Glomerular visceral epithelial cell (primary cell): Measurements from ENCODE around the gene PMVK.
A peak's percentile ranks its signal among the peaks of the same experiment; 100 is the strongest.

Source experiments
- DNase-seq: peaks from one replicate; pipeline ENCODE4 v3.0.0-alpha.2; 2016; ENCODE audit errors: extremely low spot score

PMVK gene

DNA sequence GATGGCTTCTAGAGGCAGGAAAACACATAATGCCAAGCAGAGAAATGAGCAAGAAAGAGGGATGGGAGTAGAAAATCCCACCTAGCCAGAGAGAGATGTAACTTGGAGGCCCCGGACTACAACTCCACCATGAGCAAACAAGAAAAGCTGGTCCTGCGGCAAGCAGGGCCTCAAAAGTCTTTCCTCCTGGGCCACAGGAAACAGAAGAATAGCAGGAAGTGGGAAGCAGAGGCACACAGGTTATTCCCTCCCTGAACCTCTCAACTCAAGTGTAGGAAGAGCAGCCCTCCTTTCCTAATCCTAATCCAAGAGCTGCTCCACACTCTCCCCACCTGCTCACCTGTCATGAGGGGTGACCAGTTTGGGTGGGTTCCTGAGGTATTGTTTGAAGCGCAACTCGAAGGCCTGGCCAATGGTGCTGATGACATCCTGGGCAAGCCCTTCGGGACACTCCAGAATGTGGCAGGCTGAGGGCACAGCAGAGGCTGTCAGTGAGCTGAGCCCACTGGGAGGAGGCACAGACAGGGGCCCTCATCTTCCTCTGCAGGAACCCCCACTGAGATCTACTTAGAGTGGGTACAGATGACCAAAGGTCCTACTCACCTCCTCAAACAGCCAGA is 30.9 kb upstream of the PMVK start:
- DNase-seq: no peak

DNA sequence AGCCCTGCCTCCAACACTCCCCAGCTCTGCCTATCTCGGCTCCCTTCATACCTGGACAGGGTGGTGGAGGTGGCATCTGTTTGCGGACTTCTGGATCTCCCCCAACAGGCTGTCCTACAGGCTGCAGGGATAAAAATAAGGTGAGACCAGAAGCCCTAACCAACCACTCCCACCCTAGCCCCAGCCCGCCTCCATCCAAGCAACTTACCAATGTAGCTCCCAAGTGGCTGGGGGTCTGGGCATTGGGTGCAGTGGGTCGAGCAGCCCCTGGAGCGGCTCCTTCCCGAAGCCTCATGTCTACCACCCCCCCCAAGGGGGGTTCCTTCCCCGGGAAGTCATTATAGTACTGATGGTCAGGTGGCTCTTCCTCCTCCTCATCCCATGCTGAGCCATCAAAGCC is 29.6 kb upstream of the PMVK start:
- DNase-seq: no peak

DNA sequence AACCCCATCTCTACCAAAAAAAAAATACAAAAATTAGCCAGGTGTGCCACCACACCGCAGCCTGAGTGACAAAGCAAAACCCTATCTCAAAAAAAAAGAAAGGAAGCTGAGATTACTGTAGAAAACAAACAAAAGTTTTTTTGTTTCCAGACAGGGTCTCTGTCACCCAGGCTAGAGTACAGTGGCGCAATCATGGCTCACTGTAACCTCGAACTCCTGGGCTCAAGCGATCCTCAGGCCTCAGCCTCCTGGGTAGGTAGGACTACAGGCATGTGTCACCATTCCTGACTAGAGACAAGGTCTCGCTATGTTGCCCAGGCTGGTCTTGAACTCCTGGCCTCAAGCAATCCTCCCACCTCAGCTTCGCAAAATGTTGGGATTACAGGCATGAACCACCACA is 27.8 kb upstream of the PMVK start:
- no peak for DNase-seq

DNA sequence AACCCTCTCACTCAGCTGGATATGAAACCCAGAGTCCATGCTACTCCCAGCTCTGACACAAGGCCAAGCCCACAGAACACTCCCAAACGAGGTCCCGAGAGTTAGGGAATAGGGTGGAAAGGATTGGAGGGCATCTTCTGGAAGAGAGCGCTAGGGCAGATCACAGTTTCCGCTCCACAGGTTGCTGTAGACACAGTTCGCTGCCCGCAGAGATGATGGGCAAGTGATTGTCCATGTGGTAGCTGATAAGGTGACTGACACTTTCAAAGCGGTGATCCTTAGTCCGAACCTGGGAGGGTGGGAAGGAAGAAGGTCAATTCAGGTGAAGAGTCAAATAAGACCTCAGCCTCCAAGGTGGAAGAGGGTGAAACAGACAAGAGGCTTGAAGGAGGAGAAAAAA is 27.1 kb upstream of the PMVK start:
- no peak for DNase-seq

DNA sequence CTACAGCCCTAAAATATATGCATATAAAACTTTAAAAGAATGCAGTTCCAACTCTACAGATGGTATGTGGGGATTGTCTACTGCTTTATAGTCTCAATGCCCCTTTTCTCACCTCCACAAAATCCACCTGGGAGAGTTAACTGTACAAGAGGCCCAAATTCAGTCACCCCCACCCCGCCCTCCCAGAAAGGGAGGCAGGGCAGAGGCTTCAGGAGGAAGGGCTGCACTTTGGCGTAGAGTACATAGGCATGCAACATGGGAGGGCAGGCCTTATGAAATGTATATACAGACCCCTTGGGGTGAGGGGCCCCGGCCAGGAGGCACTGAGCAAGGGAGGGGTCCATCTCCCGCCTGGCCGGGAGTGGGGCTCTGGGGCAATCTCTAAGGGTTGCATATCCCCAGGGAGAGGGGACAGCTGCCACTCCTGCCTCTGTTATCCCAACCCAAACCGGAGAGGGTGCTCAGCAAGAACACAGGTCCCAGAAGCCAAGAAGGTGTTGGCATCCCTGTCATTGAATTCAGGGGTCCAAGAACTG is 26.3 kb upstream of the PMVK start:
- DNase-seq: no peak

DNA sequence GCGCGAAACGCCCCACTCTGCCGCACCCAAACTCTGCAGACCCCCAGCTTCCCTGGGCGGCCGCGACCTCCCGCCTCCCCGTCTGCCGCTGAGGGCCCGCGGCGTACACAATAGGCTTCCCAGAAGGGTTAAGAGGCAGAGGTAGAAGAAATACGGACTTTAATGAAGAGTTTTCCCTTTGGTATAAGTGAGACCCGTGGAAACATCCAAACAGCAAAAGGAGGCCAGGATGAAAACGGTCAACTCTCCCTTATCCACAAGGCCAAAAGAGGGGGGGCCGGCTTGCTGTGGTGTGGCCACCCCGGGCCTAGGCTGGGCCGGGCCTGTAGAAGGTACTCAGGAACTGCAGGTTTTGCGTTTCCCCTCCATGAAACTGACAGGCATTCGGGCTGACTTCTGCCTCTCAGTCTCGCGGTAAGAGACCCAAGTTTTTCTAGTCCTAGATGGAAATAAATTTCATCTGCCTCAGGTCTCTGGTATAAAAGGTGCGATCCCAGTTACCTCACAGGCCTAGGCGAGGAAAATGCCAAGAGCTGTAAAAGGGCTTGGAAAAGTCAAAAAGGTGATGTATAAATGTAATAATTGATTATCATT is 25.7 kb upstream of the PMVK start:
- DNase-seq: no peak

DNA sequence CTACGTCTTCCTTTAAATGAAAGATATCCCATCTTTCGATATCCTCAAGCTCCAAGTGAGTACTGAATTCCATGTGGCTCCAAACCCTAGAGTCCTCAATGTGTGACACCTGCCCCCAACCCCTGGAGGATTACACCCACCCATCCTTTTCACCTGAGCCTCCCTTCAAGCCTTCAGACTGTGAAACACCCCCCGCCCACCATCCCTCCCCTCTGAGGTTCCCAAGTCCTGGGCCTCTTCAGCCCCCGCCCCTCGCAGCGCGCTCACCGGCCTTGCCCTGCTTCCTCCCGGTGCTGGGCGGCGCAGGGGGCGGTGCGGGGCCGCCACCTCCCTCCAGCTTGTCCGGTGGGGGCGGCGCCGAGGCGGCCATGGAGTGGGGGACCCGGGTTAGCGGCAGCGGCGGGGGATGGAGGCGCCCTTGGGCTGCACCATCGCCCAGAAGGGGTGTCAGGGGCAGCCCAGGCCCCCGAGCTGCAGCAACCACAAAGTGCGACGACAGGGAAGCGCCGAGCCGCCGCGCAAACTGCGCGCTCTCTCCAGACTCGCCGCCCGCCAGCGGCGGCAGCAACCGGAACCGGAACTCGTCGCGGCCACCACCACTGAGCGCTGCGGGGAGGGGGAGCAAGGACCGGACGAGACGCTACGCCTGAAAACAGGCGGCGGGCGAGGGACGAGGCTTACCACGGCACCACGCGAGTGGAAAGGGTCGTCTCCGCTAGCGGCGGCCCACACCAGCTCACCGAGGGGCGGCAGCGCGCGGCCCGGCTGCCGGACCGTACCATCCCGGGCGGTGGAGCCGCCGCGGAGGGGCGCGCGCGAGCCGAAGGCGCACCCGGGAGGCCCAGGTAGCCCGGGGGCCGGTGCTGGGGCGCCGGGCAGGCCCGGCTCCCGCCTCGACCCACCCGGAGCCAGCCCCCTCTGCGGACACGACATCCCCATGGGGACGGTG is 25.0 kb upstream of the PMVK start, which contains the start of gene PYGO2:
TSS of gene PYGO2 (minus strand) at position 576 of the 949 bp plus-strand sequence. CDS start at position 370, 206 bp downstream.
- peak; percentile 80 for DNase-seq

DNA sequence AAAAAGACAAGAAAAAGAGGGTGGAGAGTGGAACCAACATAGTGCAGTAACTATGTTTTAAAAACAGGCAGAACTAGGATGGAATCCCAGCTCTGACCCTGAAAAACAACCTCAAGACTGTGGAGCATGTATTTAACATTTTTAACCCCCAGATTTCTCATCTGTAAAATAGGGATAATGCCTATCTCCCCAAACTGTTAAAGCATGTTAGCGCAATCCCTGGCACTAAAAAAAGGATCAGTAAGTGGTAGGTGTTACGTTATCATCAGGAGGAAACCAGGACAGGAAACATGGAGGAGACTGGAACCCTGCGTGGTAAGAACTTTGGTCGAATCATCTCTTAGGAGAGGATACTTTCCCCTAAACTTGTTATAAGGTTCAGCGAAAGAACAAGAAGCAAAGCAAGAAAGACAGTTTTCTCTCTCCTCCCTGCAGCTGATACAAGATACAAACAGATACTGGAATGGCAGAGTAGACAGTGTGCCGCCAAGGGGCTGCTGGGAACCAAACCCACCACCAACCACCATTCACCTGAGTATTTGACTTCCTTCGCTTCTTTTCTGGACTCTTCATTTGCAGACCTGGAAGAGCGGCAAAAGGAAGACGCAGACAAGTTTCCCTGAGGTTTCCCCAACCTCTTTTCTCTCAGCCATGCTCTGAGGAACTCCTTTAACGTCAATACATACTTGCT is 24.1 kb upstream of the PMVK start:
- no peak for DNase-seq

DNA sequence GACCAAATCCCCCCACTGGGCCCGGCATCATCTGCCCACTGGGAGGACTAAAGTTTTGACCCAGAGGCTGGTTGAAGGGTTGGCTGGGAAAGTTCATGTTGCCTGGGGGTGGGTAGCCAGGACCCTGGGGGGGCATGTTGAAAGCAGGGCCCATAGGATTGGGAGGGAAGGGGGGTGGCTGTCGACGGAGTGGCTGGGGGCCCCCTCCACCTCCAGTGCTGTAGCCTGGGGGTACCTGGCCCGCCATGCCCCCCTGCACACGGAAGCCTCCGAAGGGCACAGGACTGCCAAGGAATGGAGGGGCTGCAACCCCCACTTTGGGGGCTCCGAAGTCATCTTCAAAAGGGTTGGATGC is 22.9 kb upstream of the PMVK start:
- DNase-seq: no peak

DNA sequence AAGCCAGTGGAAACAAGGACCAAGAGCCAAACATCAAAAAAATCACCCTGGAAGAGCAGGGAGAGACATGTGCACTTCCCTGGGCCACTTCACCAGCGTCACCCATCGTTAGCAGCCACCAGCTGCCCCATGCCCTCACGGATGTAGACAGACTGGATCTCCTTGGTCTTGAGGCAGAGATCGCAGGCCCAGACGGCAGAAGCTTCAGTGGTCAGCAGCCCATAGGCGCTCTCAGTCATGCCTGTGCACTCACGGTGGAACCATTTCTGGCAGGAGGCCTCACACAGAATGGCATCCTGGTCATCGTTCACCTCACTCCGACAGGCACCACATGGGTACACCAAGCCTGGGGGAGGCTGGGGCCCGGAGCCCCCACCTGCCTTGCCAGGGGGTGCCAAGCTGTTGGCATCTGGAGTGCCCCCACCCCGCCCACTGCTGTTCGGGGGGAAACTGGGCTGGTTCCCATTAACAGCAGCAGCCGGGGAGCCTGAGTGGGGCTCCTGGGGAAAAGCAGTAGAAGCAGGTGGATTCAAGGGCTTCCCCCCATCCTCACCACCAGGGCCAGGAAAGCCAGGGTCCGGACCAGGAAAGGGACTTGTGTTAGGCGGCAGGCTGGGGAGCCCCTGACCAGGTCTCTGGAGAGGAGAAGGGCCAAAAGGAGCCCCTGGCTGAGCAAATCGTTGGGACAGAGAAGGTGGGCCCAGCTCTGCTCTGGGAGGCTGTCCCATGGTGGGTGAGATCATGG is 22.3 kb upstream of the PMVK start:
- no peak for DNase-seq

DNA sequence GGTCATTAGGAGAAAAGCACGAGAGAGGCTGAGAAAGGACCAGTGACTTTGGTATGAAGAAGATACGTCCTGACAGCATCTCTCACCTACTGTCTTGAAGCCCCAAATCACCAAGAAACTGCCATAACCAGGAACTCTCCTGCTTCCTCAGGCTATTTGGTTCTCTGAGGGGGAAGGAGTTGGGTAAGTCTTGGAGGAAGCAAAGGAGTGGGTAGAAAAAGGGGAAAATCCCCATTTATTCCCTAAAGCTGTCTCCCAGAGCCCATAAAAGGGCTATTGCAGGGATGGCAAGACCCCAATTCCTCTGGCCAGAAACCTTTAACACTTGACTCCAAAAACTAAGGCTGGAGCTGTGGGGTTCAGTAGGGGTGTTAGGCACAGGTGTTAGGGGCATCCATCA is 21.5 kb upstream of the PMVK start:
- no peak for DNase-seq

DNA sequence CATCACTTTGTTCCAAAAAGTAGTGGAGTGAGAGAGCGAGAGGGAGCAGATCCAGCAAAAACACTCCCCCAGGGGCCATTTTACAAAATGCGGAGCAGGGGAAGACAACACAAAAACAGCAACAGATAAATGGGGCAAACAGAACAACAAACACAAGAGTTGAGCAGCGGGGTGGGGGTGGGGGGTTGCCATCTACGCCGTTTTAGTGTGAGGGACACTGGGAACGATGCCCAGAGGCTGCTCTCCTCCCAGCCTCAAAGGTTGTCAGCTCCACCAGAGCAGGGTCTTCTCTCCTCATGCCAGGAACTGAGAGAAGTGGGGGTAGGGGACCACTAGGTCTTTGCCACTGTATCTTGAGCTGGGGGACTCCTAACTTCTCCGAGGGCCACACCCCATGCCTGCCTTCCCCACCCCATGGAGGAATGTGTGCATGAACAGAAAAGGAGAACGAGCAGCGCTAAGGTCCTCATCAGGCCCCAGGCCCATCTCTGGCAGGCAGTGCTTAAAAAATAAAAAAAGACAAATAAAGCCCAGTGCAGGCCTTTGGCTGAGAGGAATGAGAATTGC is 20.7 kb upstream of the PMVK start:
- no peak for DNase-seq

DNA sequence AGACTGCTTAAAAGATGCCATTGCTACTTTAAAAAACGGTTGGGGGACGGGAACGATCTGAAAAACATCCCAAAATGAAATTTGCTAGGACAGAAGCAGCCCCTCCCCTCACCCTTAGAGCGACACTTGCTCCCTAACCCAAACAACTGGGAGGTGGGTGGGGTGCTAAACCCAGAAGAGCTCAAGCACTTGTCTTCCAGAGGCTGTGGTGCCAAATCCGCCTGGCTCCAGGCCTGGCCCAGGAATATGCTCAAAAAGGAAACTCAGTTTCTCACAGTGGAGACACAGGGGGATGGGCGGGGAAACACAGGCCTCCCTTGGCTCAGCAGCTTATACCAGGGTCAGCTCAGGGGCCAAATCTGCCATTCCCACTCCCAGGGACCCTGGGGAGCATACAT is 20.0 kb upstream of the PMVK start:
- DNase-seq: no peak

DNA sequence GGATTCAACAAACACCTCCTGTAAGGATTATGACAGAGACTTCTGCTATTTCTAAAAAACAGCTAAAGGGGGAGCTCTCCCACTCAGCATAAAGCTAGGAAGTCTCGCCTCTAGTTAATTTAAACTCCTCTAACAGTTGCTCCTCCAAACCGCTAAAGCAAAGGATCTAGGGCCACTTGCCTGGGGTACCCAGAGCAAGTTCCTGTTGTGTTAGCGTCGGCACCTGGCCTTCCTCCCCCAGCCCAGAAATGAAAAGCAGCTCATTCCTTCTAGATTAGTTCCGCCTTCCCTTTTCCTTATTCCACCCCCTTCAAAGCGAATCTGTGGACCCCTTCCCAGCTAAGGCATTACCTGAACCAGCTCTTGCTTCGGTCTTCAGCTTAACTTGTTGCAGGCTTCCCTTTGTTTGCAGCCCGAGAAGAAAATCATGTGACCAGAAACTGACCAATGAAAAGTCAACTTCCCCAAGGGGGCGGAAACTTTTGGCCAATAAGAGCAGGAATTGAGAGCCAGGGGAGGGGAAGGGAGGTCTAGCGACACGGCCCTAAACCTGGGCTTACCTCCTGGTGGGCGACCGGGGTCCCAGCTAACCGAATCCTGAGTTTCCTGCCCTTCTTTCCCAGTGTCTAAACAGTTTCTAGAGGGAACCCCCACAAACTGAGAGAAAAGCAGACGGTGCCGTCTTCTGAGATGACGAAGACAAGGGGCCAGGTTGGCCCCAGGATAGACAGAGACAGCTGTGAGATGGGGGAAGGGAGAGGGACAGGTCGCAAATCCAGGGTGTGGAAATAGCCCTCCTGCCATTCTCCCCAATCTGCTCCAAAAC is 19.4 kb upstream of the PMVK start, which contains the start of gene PBXIP1:
TSS of gene PBXIP1 (minus strand) at position 382 of the 826 bp plus-strand sequence. CDS start 2,378 bp downstream, outside the sequence.
- DNase-seq: peak; percentile 92

DNA sequence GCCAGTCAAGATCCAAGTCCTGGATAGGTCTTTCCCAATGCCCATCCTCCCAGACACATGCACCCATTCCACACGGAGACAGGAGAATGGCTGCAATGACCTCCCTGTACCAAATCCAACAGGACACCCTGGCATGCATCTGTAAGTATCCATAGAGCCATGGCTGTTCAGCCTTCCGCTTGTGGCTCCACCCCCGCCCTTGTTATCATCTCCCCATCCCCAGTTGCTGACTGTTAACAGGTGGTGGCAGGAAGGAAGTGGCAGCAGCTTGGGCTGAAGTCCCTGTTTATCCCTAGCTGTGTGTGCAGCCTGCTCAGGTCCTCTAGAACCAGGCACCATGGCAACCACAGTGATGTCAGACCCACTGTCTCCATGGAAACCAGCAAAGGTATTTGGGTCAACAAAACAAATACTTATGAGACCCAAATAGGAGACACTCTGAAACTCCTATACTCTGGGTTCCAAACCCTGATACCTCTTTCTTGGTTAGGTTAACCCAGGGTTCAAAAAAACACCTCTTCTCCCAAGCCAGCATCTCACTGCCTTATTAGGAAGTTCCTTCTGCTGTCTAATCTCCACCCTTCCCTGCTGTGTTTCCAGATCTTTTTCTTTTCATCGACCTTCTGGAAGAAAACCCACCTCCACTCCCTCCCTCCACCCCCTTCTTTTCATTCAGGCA is 18.7 kb upstream of the PMVK start:
- peak; percentile 84 for DNase-seq

DNA sequence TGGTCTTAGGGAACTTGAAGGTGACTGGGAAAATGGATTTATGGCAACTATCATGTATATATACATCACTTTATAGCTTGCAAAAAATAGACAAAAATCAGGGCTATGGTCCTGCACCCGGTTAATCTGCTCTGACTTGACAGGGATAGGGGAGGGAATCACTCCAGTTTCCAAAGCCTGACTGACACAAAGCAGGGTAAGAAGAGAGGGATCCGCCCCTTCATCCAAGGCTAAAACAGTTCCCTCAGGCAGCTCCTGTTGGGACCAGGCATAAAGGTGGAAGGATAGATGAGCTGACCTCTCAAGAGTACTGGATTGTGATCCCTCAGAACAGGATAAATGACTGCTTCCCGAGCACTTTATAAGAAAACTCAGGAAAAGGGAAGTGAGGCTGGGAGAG is 18.0 kb upstream of the PMVK start:
- no peak for DNase-seq

DNA sequence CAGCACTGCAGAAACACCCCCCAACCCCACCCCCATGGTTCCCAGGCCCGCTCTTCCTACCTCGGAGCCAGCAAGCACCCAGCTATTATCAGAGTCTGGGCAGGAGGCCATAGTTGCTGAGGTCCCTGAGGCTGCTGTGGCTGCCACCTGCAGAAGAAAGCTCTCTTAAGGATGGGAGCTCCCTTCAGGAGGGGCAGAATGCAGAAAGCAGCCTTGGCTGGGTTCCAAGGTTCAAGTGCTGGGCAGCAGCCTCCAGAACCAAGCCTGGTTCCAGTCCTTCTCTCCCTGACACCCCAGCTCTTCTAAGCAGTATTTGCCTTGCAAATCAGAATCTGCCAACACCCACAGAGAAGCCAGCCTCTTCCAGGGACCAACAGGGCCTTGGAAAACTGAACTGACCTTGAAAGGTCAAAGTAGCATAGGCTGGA is 17.1 kb upstream of the PMVK start:
- DNase-seq: no peak

DNA sequence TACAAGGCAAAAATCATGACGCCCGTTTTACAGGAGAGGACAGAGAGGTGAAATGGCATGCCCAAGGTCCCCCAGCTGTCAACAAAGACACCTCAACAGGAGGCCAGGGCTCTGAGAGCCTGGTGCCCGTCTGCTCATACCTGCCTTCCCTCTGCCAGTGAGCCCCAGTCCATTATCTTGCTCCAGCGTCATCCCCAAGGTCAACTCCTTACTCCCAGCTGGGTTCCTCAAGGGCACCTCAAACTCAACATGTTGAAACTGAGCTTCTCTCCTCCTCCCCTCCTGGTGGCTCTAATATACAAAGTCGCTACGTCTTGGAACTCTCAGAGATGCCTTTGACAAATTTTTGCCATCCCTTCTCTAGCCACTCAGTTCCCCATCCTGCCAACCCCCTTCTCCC is 16.1 kb upstream of the PMVK start:
- no peak for DNase-seq

DNA sequence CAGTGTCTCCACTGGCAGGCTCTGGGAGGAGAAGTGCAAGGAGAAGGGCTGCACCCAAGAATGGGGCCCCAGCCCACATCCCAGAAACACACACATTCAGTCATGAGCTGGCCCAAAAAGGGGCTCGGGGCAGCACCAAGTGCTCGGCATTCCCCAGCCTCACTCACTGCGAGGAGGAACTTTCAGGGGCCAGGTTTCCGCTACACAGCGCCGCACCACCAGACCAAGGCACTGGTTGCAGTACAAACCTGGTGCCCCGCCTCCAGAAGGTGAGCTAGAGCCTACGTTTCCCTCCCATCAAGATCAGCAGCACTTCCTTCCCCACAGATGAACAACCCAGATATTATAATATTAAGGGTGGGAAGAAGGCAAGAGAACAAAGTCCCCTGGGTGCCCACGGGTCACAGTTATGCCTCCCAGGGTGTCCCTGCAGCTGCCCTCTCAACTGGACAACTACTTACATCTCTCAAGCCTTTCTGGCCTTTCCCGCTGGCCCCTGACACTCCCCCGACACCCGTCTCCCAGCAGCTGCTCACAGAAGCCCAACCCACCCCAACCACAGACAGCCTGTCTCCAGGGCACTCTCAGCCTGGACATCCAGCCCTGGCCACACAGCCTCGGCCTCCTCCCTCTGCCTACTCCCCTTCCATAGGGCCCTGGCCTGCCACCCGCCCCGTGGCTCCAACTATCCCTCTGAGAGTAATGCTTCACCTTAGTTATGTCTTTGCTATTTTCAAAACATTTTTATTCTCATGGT is 15.6 kb upstream of the PMVK start:
- DNase-seq: no peak
